Fibroblast of skin of scalp (primary cell): ENCODE data around the gene PCBP2. TPM values are rescaled to one million over a fixed set of nuclear protein-coding genes. Genes with fewer than 3 reads are reported as not detected.
"Not testable (repeated sequence)": the region's sequence is repeated elsewhere in the genome, so short reads cannot be mapped to it uniquely, and the experiment has no call there.

Experiments used
- DNase-seq: peaks from one replicate; pipeline ENCODE4 v3.0.0-alpha.2; 2013
- polyA plus RNA-seq, 2 experiments: library from polyadenylated mRNA; unstranded; fragments of 120-200 nt; gene quantifications; one replicate each; pipeline ENCODE4 v1.2.1, GENCODE V29; 2013; ENCODE audit not compliant: insufficient read length in 2 of 2

The PCBP2 gene
- polyA plus RNA-seq (2013, experiment 1 of 2; ENCODE audit: insufficient read length), result 643 TPM
- polyA plus RNA-seq (2013, experiment 2 of 2; ENCODE audit: insufficient read length), result 646 TPM

DNA sequence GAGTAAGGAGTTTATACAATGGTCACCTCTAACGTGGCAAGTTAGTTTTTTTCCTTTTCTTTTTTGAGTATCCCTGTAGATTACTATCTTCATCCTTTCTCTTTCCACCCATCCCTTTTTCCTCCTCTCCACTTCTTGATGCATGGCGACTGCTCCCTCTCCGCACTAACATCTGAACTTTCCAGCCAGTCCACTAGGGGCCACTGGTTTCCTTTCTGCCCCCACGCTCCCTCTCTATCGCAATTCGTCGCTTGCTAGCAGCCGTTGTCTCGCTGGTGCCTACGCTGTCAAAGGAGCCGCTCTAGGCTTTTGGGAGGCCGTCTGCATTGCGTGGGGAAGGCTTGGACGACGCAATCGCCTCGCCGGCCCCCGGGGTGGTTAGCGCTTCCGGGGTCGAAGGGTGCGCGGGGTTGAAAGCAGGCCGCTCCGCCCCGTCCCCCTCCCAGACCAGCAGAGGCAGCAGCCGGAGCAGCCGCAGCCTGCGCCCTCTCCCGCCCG, at the start of gene PCBP2:
Gene PCBP2, plus strand, starts transcription at position 442 of the 498 bp plus-strand sequence. CDS start 2,699 bp downstream, outside the sequence.
- peak; percentile 100 for DNase-seq

DNA sequence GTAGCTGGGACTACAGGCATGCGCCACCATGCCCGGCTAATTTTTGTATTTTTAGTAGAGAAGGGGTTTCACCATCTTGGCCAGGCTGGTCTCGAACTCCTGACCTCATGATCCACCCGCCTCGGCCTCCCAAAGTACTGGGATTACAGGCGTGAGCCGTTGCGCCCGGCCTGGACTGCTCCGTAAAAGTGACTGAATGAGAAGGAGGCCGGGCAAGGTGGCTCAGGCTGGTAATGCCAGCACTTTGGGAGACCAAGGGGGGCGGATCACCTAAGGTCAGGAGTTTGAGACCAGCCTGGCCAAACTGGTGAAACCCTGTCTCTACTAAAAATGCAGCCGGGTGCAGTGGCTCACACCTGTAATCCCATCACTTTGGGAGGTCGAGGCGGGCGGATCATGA, 49.6 kb upstream of the PCBP2 start:
- DNase-seq, result not testable (repeated sequence)

DNA sequence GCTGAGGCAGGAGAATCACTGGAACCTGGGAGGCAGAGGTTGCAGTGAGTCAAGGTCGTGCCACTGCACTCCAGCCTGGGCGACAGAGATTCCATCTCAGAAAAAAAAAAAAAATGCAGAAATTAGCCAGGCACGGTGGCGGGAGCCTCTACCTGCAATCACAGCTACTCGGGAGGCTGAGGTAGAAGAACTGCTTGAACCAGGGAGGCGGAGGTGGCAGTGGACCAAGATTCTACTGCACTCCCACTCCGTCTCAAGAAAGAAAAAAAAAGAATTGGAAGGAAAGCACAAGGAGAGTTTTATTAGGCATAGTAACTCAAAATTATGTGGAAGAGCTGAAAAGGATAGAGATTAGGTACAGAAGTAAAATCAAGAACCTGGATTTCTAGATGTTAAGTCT, 49.0 kb upstream of the PCBP2 start:
- no peak for DNase-seq

- DNase-seq, result no peak
Measured at GRCh38 chr12:53410951-53411350, 41.0 kb upstream of the PCBP2 start.

GRCh38 chr12:53413485-53414204, 38.3 kb upstream of the PCBP2 start:
- DNase-seq, result no peak

DNA sequence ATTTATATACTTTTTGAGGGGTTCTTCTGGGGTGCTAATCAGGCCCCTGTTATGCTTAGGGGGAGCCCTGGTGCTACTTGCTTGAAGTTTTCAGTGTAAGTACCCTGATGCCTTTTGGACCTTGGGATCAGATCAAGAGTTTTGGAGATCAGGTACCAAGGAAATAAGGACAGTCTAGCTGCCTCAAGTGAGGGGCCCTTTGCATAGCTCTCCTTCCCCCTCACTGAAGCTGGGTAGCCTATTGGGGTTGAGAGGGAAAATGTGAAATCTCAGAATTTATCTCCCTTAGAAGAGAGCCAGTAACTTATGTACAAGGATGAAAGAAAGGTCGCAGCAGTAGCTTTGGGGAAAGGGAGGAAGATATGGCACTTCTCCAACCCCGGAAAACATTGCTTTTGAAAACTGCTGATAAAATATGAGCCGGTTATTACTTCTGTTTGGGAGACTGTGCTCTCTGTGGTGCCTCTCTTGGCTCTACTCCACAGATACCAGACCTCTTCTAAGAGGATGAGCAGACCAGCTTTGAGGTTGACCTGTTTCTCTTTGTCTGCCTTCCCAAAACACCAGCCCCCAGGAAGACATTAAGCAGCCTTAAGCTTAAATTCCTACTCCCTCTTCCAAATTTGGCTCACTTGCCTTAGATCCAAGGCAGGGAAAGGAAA, 37.0 kb upstream of the PCBP2 start:
- DNase-seq, result no peak

GRCh38 chr12:53415752-53416389, 36.0 kb upstream of the PCBP2 start:
- peak; percentile 50 for DNase-seq

- not testable (repeated sequence) for DNase-seq
Measured at GRCh38 chr12:53417291-53417816, 34.5 kb upstream of the PCBP2 start.

GRCh38 chr12:53418221-53418620, 33.7 kb upstream of the PCBP2 start:
- no peak for DNase-seq

GRCh38 chr12:53419756-53420155, 32.1 kb upstream of the PCBP2 start:
- no peak for DNase-seq

DNA sequence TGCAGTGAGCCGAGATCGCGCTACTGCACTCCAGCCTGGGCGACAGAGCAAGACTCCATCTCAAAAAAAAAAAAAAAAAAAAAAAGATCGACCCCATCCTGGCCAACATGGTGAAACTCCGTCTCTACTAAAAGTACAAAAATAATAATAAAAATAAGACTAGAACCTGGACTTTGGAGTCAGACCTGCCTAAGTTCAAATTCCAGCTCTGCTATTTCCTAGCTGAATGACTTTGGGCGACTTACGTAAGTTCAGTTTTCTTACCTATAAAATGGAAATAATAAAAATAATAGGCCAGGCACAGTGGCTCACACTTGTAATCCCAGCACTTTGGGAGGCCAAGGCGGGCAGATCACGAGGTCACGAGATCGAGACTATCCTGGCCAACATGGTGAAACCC, 29.7 kb upstream of the PCBP2 start:
- DNase-seq, result not testable (repeated sequence)

- DNase-seq, result no peak
Measured at GRCh38 chr12:53423597-53423996, 28.3 kb upstream of the PCBP2 start, which contains the start of gene AMHR2. Gene AMHR2, plus strand, starts transcription at chr12:53423855. Its CDS starts 80 bp downstream, at chr12:53423935.

GRCh38 chr12:53424626-53425514, 27.0 kb upstream of the PCBP2 start:
- DNase-seq, result no peak

GRCh38 chr12:53425515-53426150, 26.3 kb upstream of the PCBP2 start:
- no peak for DNase-seq

DNA sequence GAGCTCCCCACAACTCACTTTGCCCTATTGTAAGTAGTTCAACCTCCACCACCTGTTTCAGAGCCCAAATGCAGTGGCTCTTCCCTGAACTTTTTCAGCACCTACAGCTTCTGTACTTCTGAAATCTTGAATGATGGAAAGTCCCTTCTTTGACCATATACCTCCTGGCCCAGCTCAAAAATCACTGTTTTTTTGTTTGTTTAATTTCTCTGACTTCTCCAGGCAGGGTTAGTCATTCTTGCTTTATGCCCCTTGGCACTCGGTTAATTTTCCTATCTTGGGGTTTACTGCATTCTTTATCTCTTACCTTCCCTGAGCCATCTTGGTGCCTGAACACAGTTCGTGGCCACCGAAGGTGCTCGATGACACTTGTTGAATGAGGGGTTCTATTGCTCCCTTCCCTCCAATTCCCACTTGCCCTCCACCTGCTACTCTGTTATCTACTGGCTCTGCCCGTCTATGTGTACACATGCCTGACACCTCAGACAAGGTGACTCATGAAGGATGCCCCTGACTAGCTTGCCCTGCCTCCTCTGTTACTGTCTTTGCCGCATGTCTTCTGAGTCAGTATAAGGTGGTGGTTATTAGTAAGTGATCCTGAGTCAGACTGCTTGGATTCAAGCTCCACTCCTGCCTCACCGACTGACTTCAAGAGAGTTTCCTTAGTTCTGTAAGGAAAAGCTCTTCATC, 23.9 kb upstream of the PCBP2 start:
- peak; percentile 58 for DNase-seq

DNA sequence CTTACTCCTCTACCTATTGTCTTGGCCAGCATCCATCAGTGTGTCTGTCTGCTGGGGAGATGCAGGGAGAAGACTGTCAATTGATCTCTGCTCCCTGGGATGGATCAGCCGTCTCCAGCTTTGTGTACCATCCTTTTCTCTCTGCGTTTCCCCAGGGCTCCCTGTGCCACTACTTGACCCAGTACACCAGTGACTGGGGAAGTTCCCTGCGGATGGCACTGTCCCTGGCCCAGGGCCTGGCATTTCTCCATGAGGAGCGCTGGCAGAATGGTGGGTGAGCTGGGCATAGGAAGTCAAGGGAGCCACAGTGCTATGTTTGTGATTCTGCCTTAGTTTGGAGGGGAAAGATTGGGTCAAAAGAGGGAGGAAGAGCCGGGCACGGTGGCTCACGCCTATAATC, 23.2 kb upstream of the PCBP2 start:
- no peak for DNase-seq

DNA sequence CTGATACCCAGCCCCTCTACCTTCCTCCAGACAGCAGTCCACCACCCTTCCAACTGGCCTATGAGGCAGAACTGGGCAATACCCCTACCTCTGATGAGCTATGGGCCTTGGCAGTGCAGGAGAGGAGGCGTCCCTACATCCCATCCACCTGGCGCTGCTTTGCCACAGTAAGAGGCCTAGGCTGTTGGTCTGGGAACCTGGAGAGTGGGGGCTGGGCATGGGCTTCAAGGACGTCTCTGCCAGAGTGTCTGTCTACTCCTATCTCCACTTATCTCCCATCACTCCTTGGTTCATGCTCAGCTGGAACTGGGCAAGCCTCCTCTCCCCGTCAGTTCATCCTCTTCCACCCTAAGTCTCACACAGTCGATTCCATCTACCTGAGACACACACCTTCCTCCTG, 21.8 kb upstream of the PCBP2 start:
- no peak for DNase-seq

- DNase-seq, result peak; percentile 46
Measured at GRCh38 chr12:53431187-53431586, 20.7 kb upstream of the PCBP2 start.

DNA sequence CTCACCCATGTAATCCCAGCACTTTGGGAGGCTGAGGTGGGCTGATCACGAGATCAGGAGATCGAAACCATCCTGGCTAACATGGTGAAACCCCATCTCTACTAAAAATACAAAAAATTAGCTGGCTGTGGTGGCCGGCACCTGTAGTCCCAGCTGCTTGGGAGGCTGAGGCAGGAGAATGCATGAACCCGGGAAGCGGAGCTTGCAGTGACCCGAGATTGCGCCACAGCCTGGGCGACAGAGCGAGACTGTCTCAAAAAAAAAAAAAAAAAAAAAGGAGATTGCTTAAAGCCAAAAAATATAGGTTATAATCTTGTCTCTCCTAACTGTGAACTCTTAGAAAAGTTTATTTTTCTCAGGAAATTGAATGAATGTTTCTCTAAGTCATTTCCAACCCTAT, 16.6 kb upstream of the PCBP2 start:
- not testable (repeated sequence) for DNase-seq

DNA sequence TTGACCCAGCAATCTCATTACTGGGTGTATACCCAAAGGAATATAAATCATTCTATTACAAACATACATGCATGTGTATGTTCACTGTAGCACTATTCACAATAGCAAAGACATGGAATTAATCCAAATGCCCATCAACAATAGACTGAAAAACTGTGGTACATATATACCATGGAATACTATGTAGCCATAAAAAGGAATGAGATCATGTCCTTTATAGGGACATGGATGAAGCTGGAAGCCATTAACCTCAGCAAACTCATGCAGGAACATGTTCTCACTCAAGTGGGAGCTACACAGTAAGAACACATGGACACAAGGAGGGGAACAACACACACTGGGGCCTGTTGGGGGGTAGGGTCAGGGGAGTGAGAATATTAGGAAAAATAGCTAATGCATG, 12.3 kb upstream of the PCBP2 start:
- DNase-seq, result not testable (repeated sequence)
